ENCODE measurements around the gene PSD4.

Gene PSD4

DNA sequence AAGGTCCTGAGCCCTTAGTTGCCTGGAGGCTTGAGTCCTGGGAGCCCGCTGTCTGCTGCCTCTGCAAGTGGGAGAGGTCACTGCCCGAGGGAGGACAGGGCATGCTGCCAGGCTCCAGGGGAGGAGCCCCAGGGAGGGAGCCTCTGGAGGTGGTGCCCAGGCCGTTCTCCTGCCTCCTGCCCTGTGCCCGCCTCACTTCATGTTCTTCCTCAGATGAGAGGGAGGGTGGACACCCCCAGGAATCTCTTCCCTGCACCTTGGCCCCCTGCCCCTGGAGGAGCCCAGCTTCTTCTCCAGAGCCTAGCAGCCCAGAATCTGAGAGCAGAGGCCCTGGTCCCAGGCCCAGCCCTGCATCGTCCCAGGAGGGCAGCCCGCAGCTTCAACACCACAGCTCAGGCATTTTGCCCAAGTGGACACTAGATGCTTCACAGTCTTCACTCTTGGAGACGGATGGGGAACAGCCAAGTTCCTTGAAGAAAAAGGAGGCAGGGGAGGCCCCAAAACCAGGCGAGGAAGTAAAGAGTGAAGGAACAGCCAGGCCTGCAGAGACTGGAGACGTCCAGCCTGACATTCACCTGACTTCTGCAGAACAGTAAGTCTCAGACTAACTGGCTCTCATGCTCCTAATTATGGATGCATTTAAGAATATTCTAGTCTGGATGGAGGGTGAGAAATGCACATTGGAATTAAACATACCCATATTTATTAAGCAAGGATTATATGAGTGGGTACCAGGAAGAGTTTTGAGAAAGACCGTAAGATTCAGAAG lies 12.1 kb downstream of the PSD4 start:
- no peak for DNase-seq

DNA sequence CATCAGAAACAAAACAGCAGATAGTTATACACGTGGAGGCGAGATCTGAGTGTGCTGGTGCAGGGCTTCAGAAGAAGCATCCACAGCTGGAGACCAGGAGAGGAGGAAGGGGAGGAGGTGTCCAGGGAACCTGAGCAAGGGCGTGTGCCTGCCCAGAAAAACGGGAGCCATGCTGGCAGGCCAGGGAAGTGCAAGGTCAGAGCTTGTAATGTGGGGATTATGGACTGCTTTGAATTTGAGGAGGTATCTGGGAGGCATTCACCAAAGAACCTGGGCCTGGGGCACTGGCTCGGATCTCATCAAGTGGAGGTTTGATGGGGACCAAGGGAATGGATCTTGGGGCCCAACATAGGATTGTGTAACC lies 12.6 kb downstream of the PSD4 start:
- DNase-seq: no peak

DNA sequence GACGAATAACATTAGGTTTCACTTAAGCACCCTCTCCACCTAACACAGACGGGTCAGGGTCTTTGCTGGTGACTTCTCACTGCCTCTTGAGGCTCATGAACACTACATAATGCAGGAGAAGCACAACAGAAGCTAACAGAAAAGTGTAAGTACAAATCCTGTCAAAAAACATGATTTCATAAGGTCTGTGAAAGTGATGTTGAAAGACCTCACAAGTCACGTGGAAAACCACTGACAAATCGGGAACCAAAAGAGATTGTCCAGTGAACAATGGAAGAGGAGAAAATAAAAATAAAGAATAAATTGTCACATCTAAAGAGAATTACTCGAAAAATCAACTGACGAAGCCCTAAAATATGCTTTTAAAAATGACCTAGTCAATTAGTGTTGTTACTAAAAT lies 14.0 kb downstream of the PSD4 start:
- DNase-seq: no peak

- no peak for DNase-seq
These were observed 17.1 kb downstream of the PSD4 start for GRCh38 chr2:113190871-113191270.

DNA sequence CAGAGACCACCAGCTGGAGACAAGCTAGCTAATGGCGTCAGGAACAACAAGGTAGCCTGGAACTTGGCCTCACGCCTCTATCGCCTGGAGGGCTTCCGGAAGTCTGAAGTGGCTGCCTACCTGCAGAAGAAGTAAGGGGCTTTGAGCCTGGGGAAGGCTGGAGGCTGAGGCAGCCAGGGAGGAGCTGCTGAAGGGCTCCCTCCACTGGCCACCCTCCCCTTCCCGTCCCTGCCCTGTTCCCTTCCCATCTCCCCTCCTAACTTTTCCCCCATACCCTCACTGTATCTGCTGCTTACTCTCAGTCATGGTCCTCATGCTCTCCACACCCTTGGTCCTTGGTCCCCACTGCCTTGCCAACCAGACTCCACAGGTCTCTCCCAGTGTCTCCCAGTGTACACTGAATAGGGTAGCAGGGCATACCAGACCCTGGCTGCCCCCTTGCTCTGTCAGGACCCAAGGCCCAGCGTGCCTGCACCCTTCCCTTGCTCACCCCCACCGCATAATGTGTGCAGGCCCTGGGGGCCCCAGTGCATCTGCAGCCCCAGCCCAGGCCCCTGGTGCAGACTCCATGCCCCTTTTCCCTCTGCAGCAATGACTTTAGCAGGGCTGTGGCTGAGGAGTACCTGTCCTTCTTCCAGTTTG lies 18.8 kb downstream of the PSD4 start:
- no peak for DNase-seq

DNA sequence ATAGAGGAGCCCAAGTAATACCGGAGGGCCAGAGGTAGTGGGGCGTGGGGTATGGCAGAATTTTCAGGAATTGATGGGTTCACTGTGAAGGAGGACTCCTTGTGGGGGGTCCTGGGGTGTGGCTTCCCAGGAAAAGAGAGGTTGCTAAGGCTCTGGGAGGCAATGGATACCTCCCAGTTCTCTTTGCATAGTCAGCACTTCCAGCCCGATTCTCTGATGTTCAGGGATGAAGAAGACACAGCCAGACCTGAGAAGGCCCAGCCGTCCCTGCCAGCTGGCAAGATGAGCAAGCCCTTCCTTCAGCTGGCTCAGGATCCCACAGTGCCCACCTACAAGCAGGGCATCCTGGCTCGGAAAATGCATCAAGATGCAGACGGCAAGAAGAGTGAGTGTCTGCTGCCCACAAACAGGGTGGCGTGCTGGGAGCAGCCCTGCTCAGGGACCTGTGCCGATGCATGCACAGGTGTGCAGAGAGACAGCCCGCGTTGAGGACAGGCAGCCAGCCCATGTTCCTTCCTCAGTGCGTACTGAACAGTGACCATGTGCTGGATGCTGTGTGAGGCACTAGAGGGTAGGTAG lies 22.2 kb downstream of the PSD4 start:
- no peak for DNase-seq

DNA sequence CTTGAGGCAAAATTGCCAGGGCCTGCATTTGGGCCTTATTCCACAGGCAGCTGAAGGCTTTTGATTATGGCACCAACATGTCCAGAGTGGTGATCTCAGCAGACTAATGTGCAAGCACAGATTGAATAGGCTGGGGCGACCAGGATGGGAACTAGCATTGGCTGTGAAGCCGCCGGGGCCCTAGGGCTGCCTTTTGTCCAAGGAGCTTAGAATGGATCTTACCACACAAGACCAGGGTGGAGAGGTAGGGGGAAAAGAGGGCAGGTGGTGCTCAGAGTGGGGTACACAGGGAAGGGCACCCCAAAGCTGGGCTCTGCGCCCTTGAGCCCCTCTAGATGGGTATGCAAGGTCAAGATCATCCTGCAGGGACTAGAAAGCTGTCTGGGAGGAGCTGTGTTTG lies 23.1 kb downstream of the PSD4 start:
- DNase-seq: no peak

DNA sequence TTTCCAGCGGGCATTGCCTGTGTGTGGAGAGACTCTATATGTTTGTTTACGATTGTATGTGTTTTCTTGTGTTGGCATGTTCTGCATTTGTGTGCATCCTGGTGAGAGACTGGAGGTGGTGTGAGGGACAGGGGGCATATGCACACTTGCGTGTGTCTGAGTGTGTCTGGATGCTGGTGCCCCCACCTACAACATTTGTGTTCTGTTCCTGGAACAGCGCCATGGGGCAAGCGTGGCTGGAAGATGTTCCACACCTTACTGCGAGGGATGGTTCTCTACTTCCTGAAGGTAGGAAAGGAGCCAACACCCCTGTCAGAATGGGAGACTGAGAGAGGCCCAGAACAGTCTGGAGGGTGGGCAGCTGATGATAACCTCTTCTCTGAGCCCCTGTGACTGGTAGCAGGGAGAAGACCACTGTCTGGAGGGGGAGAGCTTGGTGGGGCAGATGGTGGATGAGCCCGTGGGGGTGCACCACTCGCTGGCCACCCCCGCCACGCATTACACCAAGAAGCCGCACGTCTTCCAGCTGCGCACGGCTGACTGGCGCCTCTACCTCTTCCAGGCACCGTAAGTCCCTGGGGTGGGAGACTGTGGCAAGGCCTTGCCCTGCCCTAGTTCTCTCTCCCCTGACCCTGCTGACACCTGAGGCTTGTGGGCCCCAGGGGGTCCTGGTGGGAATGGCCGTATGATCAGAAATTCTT lies 23.7 kb downstream of the PSD4 start:
- DNase-seq: no peak

GRCh38 chr2:113198048-113198789 lies 24.4 kb downstream of the PSD4 start:
- DNase-seq: no peak

- DNase-seq: peak; percentile 57
These were observed 25.2 kb downstream of the PSD4 start for GRCh38 chr2:113198790-113199612.

- DNase-seq: no peak
These were observed 26.5 kb downstream of the PSD4 start for GRCh38 chr2:113200236-113200635.

DNA sequence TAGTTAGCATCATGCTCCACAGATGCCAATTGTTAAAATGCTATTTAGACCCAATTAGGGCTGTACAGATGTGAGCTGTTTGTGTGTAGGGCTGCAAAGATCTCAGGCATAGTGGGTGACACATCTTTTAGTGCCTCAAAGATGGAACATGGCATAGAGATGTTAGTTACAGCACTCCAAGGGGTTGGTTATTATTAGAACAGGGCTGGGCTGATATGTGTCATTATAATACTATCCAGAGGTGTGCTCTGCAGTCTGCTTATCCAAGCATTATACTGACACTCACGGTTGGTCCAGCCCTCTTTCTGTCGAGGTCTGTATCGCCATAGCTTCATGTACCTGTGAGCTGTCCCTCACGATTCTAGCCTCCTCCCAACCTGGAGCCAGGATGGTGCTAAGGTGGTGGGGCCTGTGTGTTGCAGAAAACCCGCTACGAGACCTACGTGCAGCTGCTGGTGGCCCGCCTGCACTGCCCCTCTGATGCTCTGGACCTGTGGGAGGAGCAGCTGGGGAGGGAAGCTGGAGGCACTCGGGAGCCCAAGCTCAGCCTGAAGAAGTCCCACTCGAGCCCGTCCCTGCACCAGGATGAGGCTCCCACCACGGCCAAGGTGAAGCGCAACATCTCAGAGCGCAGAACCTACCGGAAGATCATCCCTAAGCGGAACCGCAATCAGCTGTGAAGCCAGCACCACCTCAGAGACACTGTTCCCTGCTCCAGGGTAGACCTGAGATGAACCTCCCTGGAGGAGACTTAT lies 27.1 kb downstream of the PSD4 start:
- no peak for DNase-seq

- no peak for DNase-seq
These were observed 27.9 kb downstream of the PSD4 start for GRCh38 chr2:113201496-113202304.

DNA sequence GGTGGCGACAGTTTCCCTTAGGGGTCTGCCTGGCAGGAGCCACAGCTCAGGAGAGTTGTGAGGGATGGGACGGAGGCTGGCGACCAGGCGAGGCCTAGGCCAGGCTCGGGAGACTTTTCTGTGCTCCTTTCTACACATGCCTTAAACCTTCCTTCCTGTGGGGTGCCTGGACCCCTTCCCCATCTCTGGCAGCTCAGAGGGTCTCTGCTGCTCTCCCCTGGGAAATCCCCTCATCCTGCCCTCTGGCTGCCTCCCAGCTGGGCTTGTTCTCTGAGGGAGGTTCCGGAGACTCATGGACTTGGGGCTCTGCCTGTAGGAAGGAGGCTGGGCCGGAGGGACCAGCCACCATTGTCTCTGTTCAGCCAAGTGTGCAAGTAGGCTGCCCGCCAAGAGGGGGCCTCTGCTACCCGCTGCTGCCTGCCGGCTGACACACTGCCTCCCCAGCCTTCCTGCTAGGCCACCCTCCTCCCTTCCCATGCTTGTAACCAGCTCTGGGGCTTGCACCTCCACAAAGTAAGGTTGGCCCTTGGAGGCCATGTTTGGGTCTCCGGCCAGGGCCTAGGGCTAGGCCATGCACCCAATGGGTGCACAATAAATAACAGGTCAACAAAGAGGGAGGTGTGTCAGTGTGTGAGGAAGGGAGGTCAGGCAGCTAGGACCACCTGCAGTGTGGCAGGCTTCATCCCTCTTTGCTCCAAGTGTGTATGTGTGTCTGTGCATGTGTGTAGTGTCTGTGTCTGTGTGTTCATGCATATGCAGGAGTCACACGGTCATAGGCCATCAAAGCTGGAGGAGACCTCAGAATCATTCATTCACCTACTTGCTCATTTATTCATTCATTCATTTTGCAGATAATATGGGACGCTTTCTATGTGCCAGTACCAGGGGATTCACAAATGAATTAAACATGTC lies 28.8 kb downstream of the PSD4 start:
- no peak for DNase-seq

DNA sequence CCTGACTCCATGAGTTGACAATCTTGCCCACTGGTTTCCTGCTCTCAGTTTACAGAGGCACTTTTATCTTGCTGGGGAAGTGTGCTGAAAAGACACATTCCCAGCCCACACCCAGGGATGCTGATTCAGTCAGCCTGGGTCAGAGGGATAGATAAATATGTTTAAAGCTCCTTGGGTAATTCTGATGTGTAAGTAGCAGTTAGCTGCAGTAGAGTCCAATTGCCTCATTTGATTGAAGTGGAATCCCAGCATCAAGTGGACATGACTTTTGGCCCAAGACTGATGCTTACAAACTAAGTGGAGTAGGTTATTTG lies 29.4 kb downstream of the PSD4 start:
- no peak for DNase-seq

- peak; percentile 72 for DNase-seq
These were observed 30.2 kb downstream of the PSD4 start for GRCh38 chr2:113203901-113204519.

DNA sequence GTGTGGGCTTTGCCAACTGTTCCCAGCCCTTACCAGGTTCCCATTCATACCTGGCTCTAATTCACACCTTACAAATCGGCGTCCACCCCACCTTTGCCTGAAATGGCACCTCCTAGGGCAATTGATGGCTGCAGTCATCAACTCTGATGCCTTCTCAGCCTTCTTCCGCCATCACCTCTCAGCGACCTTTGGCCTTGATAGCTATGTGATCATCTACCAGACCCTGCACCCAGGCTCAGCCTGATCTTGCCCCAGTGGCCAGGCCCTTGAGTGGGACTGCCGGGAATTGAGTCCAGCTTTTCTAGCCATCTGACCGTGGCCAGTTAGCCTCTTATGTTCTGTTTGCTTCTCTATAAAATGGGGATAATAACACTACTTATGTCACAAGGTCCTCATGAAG lies 32.5 kb downstream of the PSD4 start:
- DNase-seq: no peak

- DNase-seq: no peak
These were observed 33.2 kb downstream of the PSD4 start for GRCh38 chr2:113207021-113207420.

GRCh38 chr2:113208396-113208795 lies 34.6 kb downstream of the PSD4 start:
- no peak for DNase-seq

Data from central memory CD4-positive, alpha-beta T cell (primary cell).